HEK293T (cell line): ENCODE data around the gene RNF214.

Experiments
- CTCF ChIA-PET: fragments of 350-600 bp; formaldehyde crosslinking; extraction: SDS; loops from one replicate; lab custom pipeline; 2021; ENCODE audit warnings: antibody characterized with exemption, inconsistent platforms; lab: Yijun Ruan, JAX
- POLR2A ChIA-PET: fragments of 350-600 bp; formaldehyde crosslinking; extraction: SDS; loops from one replicate; lab custom pipeline; 2020; ENCODE audit warnings: antibody characterized with exemption, inconsistent platforms; lab: Yijun Ruan, JAX
- DNase-seq: peaks from one replicate; pipeline ENCODE4 v3.0.0; 2012; ENCODE audit warnings: mixed read lengths; ENCODE audit errors: extremely low spot score
- ARNT ChIP-seq: fragments of 450-650 bp; IDR thresholded peaks from 2 replicates; pipeline ENCODE4 v1.6.1; 2017; ENCODE audit warnings: mild to moderate bottlenecking
- BHLHE40 ChIP-seq: fragments of 450-650 bp; IDR thresholded peaks from 2 replicates; pipeline ENCODE4 v1.6.1; 2016; ENCODE audit warnings: mild to moderate bottlenecking, moderate library complexity, borderline replicate concordance
- CTBP1 ChIP-seq: fragments of 450-650 bp; IDR thresholded peaks from 2 replicates; pipeline ENCODE4 v1.6.1; 2016; ENCODE audit warnings: borderline replicate concordance
- ELF4 ChIP-seq: fragments of 450-650 bp; IDR thresholded peaks from 2 replicates; pipeline ENCODE4 v1.6.1; 2017; ENCODE audit warnings: antibody characterized with exemption
- FOXA1 ChIP-seq: fragments of 450-650 bp; IDR thresholded peaks from 2 replicates; pipeline ENCODE4 v1.6.1; 2016; ENCODE audit warnings: mild to moderate bottlenecking
- FOXK2 ChIP-seq: fragments of 450-650 bp; IDR thresholded peaks from 2 replicates; pipeline ENCODE4 v1.6.1; 2016; ENCODE audit warnings: mild to moderate bottlenecking
- FOXM1 ChIP-seq: fragments of 450-650 bp; IDR thresholded peaks from 2 replicates; pipeline ENCODE4 v1.6.1; 2017; ENCODE audit warnings: mild to moderate bottlenecking, borderline replicate concordance
- HDGF ChIP-seq: fragments of 450-650 bp; IDR thresholded peaks from 2 replicates; pipeline ENCODE4 v1.6.1; 2017; ENCODE audit warnings: antibody characterized with exemption, borderline replicate concordance
- L3MBTL2 ChIP-seq: fragments of 450-650 bp; conservative IDR thresholded peaks from 2 replicates; pipeline ENCODE4 v1.6.1; 2016; ENCODE audit warnings: mild to moderate bottlenecking
- LEF1 ChIP-seq: fragments of 450-650 bp; IDR thresholded peaks from 2 replicates; pipeline ENCODE4 v1.6.1; 2017; ENCODE audit warnings: mild to moderate bottlenecking, borderline replicate concordance
- NFRKB ChIP-seq: fragments of 450-650 bp; IDR thresholded peaks from 2 replicates; pipeline ENCODE4 v1.6.1; 2016; ENCODE audit warnings: mild to moderate bottlenecking, moderate library complexity
- PKNOX1 ChIP-seq: fragments of 450-650 bp; IDR thresholded peaks from 2 replicates; pipeline ENCODE4 v1.6.1; 2016
- SP1 ChIP-seq: fragments of 450-650 bp; IDR thresholded peaks from 2 replicates; pipeline ENCODE4 v1.6.1; 2017
- SUZ12 ChIP-seq: fragments of 450-650 bp; IDR thresholded peaks from 2 replicates; pipeline ENCODE4 v1.6.1; 2016; ENCODE audit warnings: mild to moderate bottlenecking
- TARDBP ChIP-seq: fragments of 450-650 bp; IDR thresholded peaks from 2 replicates; pipeline ENCODE4 v1.6.1; 2016
- ZNF384 ChIP-seq: fragments of 450-650 bp; IDR thresholded peaks from 2 replicates; pipeline ENCODE4 v1.6.1; 2016

RNF214 gene

GRCh38 chr11:117200813-117201657, 31.4 kb upstream of the RNF214 start:
- DNase-seq = no peak
- TF ChIP-seq ZNF384 (no peak), L3MBTL2 (no peak), PKNOX1 (no peak), SP1 (no peak), ELF4 (no peak), SUZ12 (no peak), CTBP1 (no peak), TARDBP (no peak), BHLHE40 (no peak), FOXM1 (no peak), HDGF (no peak)
- CTCF ChIA-PET = interaction anchor here (1.7 kb wide), 1 partner anchor 20 kb away, joined by 3 read pairs; no protein-coding TSS in a partner anchor
- POLR2A ChIA-PET = no interaction called here

- ChIA-PET POLR2A (no interaction called here), CTCF (interaction anchor here (1.7 kb wide), 1 partner anchor 21 kb away, joined by 3 read pairs; no protein-coding TSS in a partner anchor)
- TF ChIP-seq ELF4 = no peak
- no peak for TF ChIP-seq ARNT
- TF ChIP-seq FOXA1 = no peak
- TF ChIP-seq PKNOX1 = no peak
- TF ChIP-seq LEF1 = no peak
- TF ChIP-seq ZNF384 = no peak
- TF ChIP-seq CTBP1 = no peak
- no peak for TF ChIP-seq HDGF
- TF ChIP-seq TARDBP = no peak
- TF ChIP-seq FOXK2 = no peak
- no peak for TF ChIP-seq BHLHE40
- TF ChIP-seq L3MBTL2 = no peak
- no peak for TF ChIP-seq FOXM1
- no peak for TF ChIP-seq SP1
- no peak for TF ChIP-seq NFRKB
- no peak for TF ChIP-seq SUZ12
- no peak for DNase-seq
Observed at GRCh38 chr11:117201658-117202305, 30.7 kb upstream of the RNF214 start.

- CTCF ChIA-PET = interaction anchor here (0.8 to 1.7 kb wide), 2 partner anchors 22 to 23 kb away, joined by 3 read pairs; no protein-coding TSS in a partner anchor
- DNase-seq = no peak
- TF ChIP-seq FOXM1 = no peak
- TF ChIP-seq FOXA1 = no peak
- no peak for TF ChIP-seq LEF1
- no peak for TF ChIP-seq TARDBP
- TF ChIP-seq BHLHE40 = no peak
- no peak for TF ChIP-seq ELF4
- TF ChIP-seq ZNF384 = no peak
- no peak for TF ChIP-seq L3MBTL2
- no peak for TF ChIP-seq SP1
- TF ChIP-seq HDGF = no peak
- no peak for TF ChIP-seq SUZ12
- no peak for TF ChIP-seq FOXK2
- TF ChIP-seq CTBP1 = no peak
- TF ChIP-seq PKNOX1 = no peak
- TF ChIP-seq NFRKB = no peak
- no peak for TF ChIP-seq ARNT
- POLR2A ChIA-PET = no interaction called here
Observed at GRCh38 chr11:117202386-117203068, 29.9 kb upstream of the RNF214 start.

- ChIA-PET POLR2A (no interaction called here), CTCF (interaction anchor here (0.8 to 1.7 kb wide), 2 partner anchors 22 to 24 kb away, joined by 3 read pairs; no protein-coding TSS in a partner anchor)
- TF ChIP-seq PKNOX1 = no peak
- no peak for TF ChIP-seq CTBP1
- TF ChIP-seq FOXA1 = no peak
- TF ChIP-seq FOXK2 = no peak
- TF ChIP-seq FOXM1 = no peak
- no peak for TF ChIP-seq ARNT
- TF ChIP-seq SP1 = no peak
- no peak for TF ChIP-seq ZNF384
- TF ChIP-seq ELF4 = no peak
- no peak for TF ChIP-seq TARDBP
- TF ChIP-seq BHLHE40 = no peak
- no peak for TF ChIP-seq SUZ12
- TF ChIP-seq NFRKB = no peak
- TF ChIP-seq L3MBTL2 = no peak
- TF ChIP-seq LEF1 = no peak
- no peak for TF ChIP-seq HDGF
- DNase-seq = no peak
Observed at GRCh38 chr11:117203069-117203407, 29.4 kb upstream of the RNF214 start.
